GM12878 (cell line): ENCODE results near the gene RUFY3. TPM values are rescaled to one million over a fixed set of nuclear protein-coding genes. Genes with fewer than 3 reads are reported as not detected.

Experiments
- ATAC-seq: fragments of 200-7000 bp; cut with Tn5 transposase; 3 replicates; pipeline ENCODE4 v1.9.1; 2020; ENCODE audit warnings: mild to moderate bottlenecking, moderate library complexity
- BruUV-seq: library from RNA; stranded (reverse); fragments of 400-500 nt; replicated peaks from 2 replicates; lab custom pipeline; 2021; lab: Mats Ljungman, UMichigan
- CTCF ChIA-PET: fragments of 300-600 bp; sonication (Branson Sonifier 250); formaldehyde crosslinking; extraction: SDS; loops from one replicate; lab custom pipeline; 2021; ENCODE audit warnings: inconsistent platforms; lab: Yijun Ruan, JAX
- POLR2A ChIA-PET: fragments of 350-600 bp; formaldehyde crosslinking; extraction: SDS; loops from one replicate; lab custom pipeline; 2021; ENCODE audit warnings: inconsistent platforms; lab: Charles Lee
- RAD21 ChIA-PET: fragments of 300-600 bp; sonication (Branson Sonifier 250); formaldehyde crosslinking; loops from one replicate; lab custom pipeline; 2023; ENCODE audit warnings: antibody characterized with exemption; ENCODE audit not compliant: unreplicated experiment; lab: Charles Lee
- SMC1A ChIA-PET: fragments of 300-600 bp; sonication (Branson Sonifier 250); formaldehyde crosslinking; loops from one replicate; lab custom pipeline; 2023; ENCODE audit not compliant: unreplicated experiment, uncharacterized antibody; lab: Charles Lee
- DNase-seq: peaks from one replicate; pipeline ENCODE4 v3.0.0-alpha.2; 2011; ENCODE audit warnings: low read depth, low spot score
- FAIRE-seq: peaks from 3 replicates; lab custom pipeline; 2011; peaks lifted over from hg19 to GRCh38; lab: Jason Lieb, UNC
- H2AFZ ChIP-seq: 2 replicates; pipeline ENCODE4 v1.6.0; 2011; ENCODE audit warnings: low read depth, low read length, control low read depth; ENCODE audit not compliant: control insufficient read depth
- H3K27ac ChIP-seq: 2 replicates; pipeline ENCODE4 v1.5.1; 2011; ENCODE audit warnings: control low read depth; ENCODE audit not compliant: control insufficient read depth, insufficient read depth
- H3K27me3 ChIP-seq, 2 experiments: replicated peaks in 1 of 2; 2 replicates each; pipeline versions ENCODE4 v1.6.0 to v1.6.1; 2011; ENCODE audit warnings: low read length in 1 of 2; ENCODE audit not compliant: control insufficient read depth in 2 of 2, insufficient read depth in 2 of 2
- H3K36me3 ChIP-seq, 2 experiments: 2 replicates each; pipeline ENCODE4 v1.5.1; 2011; ENCODE audit warnings: low read length in 1 of 2; ENCODE audit not compliant: control insufficient read depth in 2 of 2, insufficient read depth in 2 of 2
- H3K4me1 ChIP-seq: 2 replicates; pipeline ENCODE4 v1.6.1; 2011; ENCODE audit warnings: mild to moderate bottlenecking, low read length, moderate library complexity, mixed read lengths; ENCODE audit not compliant: control insufficient read depth, insufficient read depth
- H3K4me2 ChIP-seq: 2 replicates; pipeline ENCODE4 v1.6.0; 2011; ENCODE audit warnings: control low read depth; ENCODE audit not compliant: control insufficient read depth, insufficient read depth
- H3K4me3 ChIP-seq: fragments of 200-600 bp; sonication (generic); 2 replicates; pipeline ENCODE4 v1.5.1; 2016
- H3K79me2 ChIP-seq: 2 replicates; pipeline ENCODE4 v1.6.0; 2011; ENCODE audit warnings: low read length; ENCODE audit not compliant: control insufficient read depth, insufficient read depth
- H3K9ac ChIP-seq: 2 replicates; pipeline ENCODE4 v1.8.0; 2011; ENCODE audit warnings: low read length, control low read depth, mixed read lengths; ENCODE audit not compliant: control insufficient read depth, insufficient read depth
- H3K9me3 ChIP-seq: replicated peaks from 3 replicates; pipeline ENCODE4 v1.5.1; 2011; ENCODE audit warnings: mild to moderate bottlenecking, low read length; ENCODE audit not compliant: control insufficient read depth, insufficient read depth
- H4K20me1 ChIP-seq: 2 replicates; pipeline ENCODE4 v1.6.0; 2011; ENCODE audit not compliant: control insufficient read depth, insufficient read depth
- BHLHE40 ChIP-seq, 2 experiments: fragments of 450-650 bp in 1 of 2; IDR thresholded peaks; 2 replicates each; pipeline ENCODE4 v1.6.1; 2011 to 2017; ENCODE audit warnings: low read depth in 2 of 2, borderline replicate concordance in 1 of 2, improper control_type of control experiment in 1 of 2, low read length in 1 of 2, mild to moderate bottlenecking in 1 of 2
- BRCA1 ChIP-seq: IDR thresholded peaks from 2 replicates; pipeline ENCODE4 v1.6.1; 2011; ENCODE audit warnings: low read depth, low read length, improper control_type of control experiment
- CBFB ChIP-seq: IDR thresholded peaks from 2 replicates; pipeline ENCODE4 v1.6.1; 2016; ENCODE audit warnings: antibody characterized with exemption, low read depth
- CBX5 ChIP-seq: sonication (generic); IDR thresholded peaks from 2 replicates; pipeline ENCODE4 v1.6.1; 2016; ENCODE audit warnings: low read depth, moderate library complexity, mild to moderate bottlenecking, inconsistent platforms
- CUX1 ChIP-seq: IDR thresholded peaks from 2 replicates; pipeline ENCODE4 v1.6.1; 2012; ENCODE audit warnings: improper control_type of control experiment, low read depth, low read length; ENCODE audit not compliant: insufficient replicate concordance
- HSF1 ChIP-seq: fragments of 150-350 bp; IDR thresholded peaks from 2 replicates; pipeline ENCODE4 v1.6.1; 2014; ENCODE audit warnings: mild to moderate bottlenecking, low read depth, low read length
- IKZF2 ChIP-seq, 2 experiments: fragments of 450-650 bp; IDR thresholded peaks; 2 replicates each; pipeline ENCODE4 v1.6.1; 2017; ENCODE audit warnings: mild to moderate bottlenecking in 2 of 2, moderate library complexity in 2 of 2
- MTA3 ChIP-seq: IDR thresholded peaks from 2 replicates; pipeline ENCODE4 v1.6.1; 2012; ENCODE audit warnings: low read length, inconsistent platforms, borderline replicate concordance
- POLR2A ChIP-seq: IDR thresholded peaks from 2 replicates; pipeline ENCODE4 v1.6.1; 2011; ENCODE audit warnings: low read depth, mild to moderate bottlenecking, low read length
- ZBTB11 ChIP-seq: fragments of 450-650 bp; formaldehyde crosslinking; IDR thresholded peaks from 2 replicates; pipeline ENCODE4 v1.5.0; 2022; ENCODE audit warnings: mild to moderate bottlenecking, missing genetic modification characterization
- ZNF24 ChIP-seq: fragments of 450-650 bp; IDR thresholded peaks from 2 replicates; pipeline ENCODE4 v1.6.1; 2017; ENCODE audit warnings: antibody characterized with exemption, mild to moderate bottlenecking
- ZSCAN29 ChIP-seq: fragments of 450-650 bp; IDR thresholded peaks from 2 replicates; pipeline ENCODE4 v1.6.1; 2017; ENCODE audit warnings: mild to moderate bottlenecking, moderate library complexity
- WGBS: methylation state at CpG from one replicate; pipeline ENCODE4 v1.1.6; 2016; ENCODE audit warnings: low lambda C conversion rate; ENCODE audit not compliant: insufficient replicate concordance, insufficient coverage; ENCODE audit errors: missing lambda C conversion rate; 5-methylcytosine and 5-hydroxymethylcytosine counted together
- in situ Hi-C: fragments of 300-500 bp; cut with MboI; formaldehyde crosslinking; loops from 9 replicates; pipeline ENCODE4 v1.14.3; 2018; ENCODE audit warnings: mixed read lengths
- intact Hi-C: fragments of 100-400 bp; cut with micrococcal nuclease; formaldehyde crosslinking; loops from one replicate; pipeline ENCODE4 v1.14.2; 2022; ENCODE audit not compliant: unreplicated experiment
- polyA plus RNA-seq, 11 experiments: library from polyadenylated mRNA; depleted of rRNA in 4 of 11; unstranded in 6 of 11; stranded (reverse) in 5 of 11; fragments of >200 nt; fragmentation: Nextera tagmentation in 4 of 11; fragmentation: Illumina TruSeq in 1 of 11; extraction: Ambion mirVana in 4 of 11; extraction: Trizol in 1 of 11; gene quantifications; 1 replicate in 1 of 11; 2 replicates in 10 of 11; pipeline versions ENCODE4 v1.2.1 to v1.2.3, GENCODE V29; 2011 to 2016; ENCODE audit warnings: inconsistent platforms in 2 of 11, missing spikeins in 2 of 11, low read depth in 1 of 11
- total RNA-seq, 4 experiments: library from RNA; depleted of rRNA in 3 of 4; stranded (reverse); fragments of >200 nt in 3 of 4; fragmentation: Illumina TruSeq in 1 of 4; extraction: Trizol in 1 of 4; gene quantifications; 2 replicates each; pipeline versions ENCODE4 v1.2.1 to v1.2.3, GENCODE V29; 2013 to 2021
- TF ChIP-seq, protein P1 (sequence below): fragments of 450-650 bp; conservative IDR thresholded peaks from 2 replicates; pipeline ENCODE4 v1.6.1; 2017; ENCODE audit warnings: mild to moderate bottlenecking, moderate library complexity

The RUFY3 gene
- total and polyA plus RNA-seq, 10 of the 15 experiments (the other 5 are each of a cell fraction or from before 2014, with no cell fraction given), result 5.1 to 28.3 (median 13.1) TPM

DNA sequence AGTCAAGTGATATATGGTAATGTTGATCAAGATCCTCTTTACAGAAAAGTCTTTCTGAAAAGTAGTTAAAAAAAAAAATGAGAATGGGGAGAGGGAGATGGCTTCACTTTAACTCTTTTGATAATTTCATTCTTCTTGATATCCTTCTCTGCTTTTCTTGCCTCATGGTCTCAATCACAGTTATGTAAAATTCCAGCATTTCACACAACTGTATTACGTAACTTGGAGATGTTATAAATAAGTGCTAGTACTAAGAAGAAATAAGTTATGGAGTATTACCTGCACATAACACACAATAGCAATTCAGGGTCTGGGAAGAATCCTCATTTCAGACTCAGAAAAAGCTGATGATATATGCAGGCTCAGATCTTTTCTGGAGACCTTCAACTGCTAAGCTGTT, 22.0 kb downstream of the RUFY3 start:
- Histone ChIP-seq H3K27me3 (no peaks in the 10 kb centered on the region; a peak in 1 of 4 replicates), H3K27ac (no peak overlapping the region), H4K20me1 (no peaks in the 10 kb centered on the region), H3K79me2 (no peaks in the 10 kb centered on the region), H2AFZ (no peak overlapping the region), H3K36me3 (no peaks in the 10 kb centered on the region), H3K9me3 (no peaks in the 10 kb centered on the region), H3K4me2 (no peak overlapping the region), H3K9ac (no peak overlapping the region), H3K4me1 (peaks cover 1% of the 10 kb centered on the region; the same call in 1 of the 2 replicates), H3K4me3 (no peak overlapping the region)
- CTCF ChIA-PET, result interaction anchor here (1.1 kb wide), 1 partner anchor 86 kb away, joined by 4 read pairs; no protein-coding TSS in a partner anchor
- DNase-seq (no peak), FAIRE-seq (no peak), ATAC-seq (no peak)
- POLR2A ChIA-PET, result no interaction called here
- WGBS, result 95% methylated on average over 1 of the region's 1 CpG
- RAD21 ChIA-PET, result no interaction called here
- SMC1A ChIA-PET, result interaction anchor here (0.7 to 4.3 kb wide), 2 partner anchors 8 to 129 kb away, joined by 6 to 32 read pairs; no protein-coding TSS in a partner anchor
- in situ Hi-C loops (no loop called here), intact Hi-C loops (no loop called here)
- BruUV-seq, result no TSS peak
- TF ChIP-seq HSF1 (no peak), CBX5 (no peak), BHLHE40 (IDR thresholded peaks at IDR 0.05; ENCODE audit: borderline replicate concordance in 1 of 2, low read depth in 2 of 2, low read length in 1 of 2) (no peak), IKZF2 (IDR thresholded peaks at IDR 0.05) (no peak), ZBTB11 (CRISPR knock-in tag) (no peak), CUX1 (no peak), BRCA1 (no peak), POLR2A (no peak), ZNF24 (no peak), MTA3 (no peak), CBFB (no peak), ZSCAN29 (no peak)
- TF ChIP-seq, protein P1, sequence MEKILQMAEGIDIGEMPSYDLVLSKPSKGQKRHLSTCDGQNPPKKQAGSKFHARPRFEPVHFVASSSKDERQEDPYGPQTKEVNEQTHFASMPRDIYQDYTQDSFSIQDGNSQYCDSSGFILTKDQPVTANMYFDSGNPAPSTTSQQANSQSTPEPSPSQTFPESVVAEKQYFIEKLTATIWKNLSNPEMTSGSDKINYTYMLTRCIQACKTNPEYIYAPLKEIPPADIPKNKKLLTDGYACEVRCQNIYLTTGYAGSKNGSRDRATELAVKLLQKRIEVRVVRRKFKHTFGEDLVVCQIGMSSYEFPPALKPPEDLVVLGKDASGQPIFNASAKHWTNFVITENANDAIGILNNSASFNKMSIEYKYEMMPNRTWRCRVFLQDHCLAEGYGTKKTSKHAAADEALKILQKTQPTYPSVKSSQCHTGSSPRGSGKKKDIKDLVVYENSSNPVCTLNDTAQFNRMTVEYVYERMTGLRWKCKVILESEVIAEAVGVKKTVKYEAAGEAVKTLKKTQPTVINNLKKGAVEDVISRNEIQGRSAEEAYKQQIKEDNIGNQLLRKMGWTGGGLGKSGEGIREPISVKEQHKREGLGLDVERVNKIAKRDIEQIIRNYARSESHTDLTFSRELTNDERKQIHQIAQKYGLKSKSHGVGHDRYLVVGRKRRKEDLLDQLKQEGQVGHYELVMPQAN, result no peak
